ENCODE measurements around the gene IGFN1.

IGFN1 gene

DNA sequence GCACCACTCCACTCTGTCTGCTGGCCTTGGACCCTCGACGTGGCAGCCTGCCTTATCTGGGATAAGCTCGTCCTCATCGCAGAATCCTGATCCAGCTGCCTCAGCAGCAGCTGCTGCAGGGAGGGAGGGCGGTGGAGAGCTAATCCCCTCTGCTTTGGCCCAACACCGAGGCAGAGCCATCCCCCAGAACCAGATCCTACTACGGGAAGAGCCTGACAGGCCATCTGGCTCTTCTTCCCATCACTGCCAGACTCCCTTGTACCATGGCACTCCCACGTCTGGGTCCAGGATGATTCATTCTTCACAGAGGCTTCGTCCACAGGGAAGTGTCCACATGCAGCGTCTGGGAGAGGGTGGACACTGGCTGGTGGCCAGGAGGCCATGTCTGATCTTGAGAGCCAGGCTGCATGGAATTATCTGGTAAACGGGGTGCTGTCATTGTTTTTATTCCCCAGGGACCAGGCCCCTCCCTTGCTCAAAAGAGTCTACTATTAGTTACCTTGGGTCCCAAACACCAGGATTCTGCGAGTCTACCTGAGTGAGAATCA lies 78.1 kb downstream of the IGFN1 start:
- TF ChIP-seq, protein P1, sequence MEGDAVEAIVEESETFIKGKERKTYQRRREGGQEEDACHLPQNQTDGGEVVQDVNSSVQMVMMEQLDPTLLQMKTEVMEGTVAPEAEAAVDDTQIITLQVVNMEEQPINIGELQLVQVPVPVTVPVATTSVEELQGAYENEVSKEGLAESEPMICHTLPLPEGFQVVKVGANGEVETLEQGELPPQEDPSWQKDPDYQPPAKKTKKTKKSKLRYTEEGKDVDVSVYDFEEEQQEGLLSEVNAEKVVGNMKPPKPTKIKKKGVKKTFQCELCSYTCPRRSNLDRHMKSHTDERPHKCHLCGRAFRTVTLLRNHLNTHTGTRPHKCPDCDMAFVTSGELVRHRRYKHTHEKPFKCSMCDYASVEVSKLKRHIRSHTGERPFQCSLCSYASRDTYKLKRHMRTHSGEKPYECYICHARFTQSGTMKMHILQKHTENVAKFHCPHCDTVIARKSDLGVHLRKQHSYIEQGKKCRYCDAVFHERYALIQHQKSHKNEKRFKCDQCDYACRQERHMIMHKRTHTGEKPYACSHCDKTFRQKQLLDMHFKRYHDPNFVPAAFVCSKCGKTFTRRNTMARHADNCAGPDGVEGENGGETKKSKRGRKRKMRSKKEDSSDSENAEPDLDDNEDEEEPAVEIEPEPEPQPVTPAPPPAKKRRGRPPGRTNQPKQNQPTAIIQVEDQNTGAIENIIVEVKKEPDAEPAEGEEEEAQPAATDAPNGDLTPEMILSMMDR (IDR thresholded peaks at IDR 0.05), result no peak
- TF ChIP-seq ZFX (IDR thresholded peaks at IDR 0.05; ENCODE audit: borderline replicate concordance), result no peak
- no peak overlapping the region for H3K27ac ChIP-seq

DNA sequence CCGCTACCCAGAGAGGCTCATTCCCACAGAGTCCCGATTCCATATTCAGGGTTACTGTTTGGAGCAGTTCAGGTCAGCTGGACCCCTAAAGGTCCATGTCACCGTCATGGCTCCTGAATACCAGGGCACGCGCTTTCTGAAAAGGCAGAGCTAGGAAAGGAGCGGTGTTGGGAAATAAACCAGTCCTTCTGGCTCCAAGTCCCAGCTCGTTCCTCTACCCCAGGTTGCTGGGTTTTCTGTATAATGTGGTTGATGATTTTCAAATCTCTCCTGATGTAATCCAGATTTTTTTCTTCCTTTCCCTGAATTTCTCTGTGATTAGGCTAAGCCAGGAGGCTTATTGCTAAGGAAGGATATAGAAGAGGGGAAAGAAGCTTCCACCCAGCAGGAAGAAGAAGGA lies 78.7 kb downstream of the IGFN1 start:
- no peak overlapping the region for H3K27ac ChIP-seq
- no peak for TF ChIP-seq ZFX (IDR thresholded peaks at IDR 0.05; ENCODE audit: borderline replicate concordance)
- TF ChIP-seq, protein P1 (IDR thresholded peaks at IDR 0.05), result no peak

DNA sequence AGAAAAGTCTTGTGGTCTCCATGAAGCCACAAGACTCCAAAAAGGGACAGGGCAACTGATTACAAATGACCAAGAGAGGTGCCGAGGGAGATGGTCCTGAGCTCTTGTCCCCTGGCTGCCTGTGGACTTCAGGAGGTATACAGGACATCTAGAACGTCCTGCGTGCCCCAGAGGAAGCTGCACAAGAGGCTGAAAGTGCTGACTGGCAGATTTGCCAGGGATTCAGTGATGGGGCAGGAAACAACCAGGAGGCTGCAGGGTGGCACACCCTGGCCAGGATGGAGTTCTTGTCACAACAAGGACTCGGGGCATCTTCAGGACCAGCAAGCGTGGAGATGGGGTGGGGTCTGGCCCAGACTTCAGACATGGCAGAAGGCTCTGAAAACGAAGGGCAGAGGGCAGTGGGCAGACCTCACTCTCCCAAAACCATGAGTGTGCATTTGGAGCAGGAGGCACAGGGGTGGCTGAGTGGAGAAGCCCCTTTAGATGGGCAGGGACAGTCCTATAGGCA lies 79.3 kb downstream of the IGFN1 start:
- no peak overlapping the region for H3K27ac ChIP-seq
- no peak for TF ChIP-seq ZFX (IDR thresholded peaks at IDR 0.05; ENCODE audit: borderline replicate concordance)
- TF ChIP-seq, protein P1 (IDR thresholded peaks at IDR 0.05), result no peak

DNA sequence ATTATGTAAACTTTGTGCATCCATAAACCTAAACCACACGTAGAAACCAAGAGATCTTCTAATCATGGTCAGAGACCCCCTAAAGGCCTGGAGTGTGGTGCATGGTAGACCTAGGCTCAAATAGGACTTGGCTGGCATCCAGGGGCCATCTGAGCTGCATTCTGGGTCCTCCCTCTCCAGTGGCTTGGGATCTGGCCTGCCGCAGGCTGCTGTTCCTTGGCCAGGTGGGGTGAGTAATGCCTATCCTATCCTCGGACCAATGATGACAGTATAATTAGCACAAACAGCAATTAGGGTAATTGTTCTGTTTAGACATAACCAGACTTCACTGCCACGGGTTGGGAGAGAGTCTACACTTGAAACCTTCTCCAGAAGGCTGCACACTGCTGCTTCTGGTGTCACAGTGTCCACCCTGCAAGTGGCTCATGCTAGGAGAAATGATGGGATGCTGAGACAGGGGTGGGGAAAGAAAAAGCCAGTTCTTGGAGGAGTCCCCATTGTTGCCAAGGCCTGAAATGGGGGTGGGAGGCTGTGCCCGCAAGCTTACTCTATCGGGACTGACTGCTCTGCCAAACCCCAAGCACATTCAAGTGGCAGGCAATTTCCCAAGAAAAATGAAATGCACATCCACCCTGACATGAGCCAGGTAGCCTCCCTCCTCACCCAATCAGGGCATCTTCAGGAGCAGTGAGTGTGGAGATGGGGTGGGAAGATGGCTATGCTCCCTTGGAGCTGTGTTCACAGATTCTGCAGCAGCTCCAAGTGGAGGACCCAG lies 80.2 kb downstream of the IGFN1 start:
- TF ChIP-seq, protein P1 (IDR thresholded peaks at IDR 0.05), result no peak
- no peak for TF ChIP-seq ZFX (IDR thresholded peaks at IDR 0.05; ENCODE audit: borderline replicate concordance)

DNA sequence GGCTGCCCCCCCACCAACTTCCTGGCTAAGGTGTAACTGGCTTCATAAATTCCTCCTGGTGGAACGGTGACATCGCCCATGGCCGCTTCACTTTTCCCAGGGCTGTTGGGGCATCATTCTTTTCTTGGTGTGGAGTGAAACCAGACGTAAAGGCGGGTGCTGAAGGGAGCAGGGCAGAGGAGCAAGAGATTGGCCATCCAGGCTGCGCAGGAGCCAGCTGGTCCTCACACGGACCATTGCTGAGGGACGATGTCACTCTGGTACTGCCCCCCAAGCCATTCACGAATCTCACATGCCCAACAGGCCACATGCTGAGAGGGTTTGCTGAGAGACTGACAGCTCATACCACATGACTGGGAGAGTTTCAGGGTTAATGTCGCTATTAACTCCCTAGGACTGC lies 82.2 kb downstream of the IGFN1 start:
- H3K27ac ChIP-seq, result no peak overlapping the region
- no peak for TF ChIP-seq ZFX (IDR thresholded peaks at IDR 0.05; ENCODE audit: borderline replicate concordance)
- TF ChIP-seq, protein P1 (IDR thresholded peaks at IDR 0.05), result no peak

More for the DNA sequence above, 80.2 kb downstream of the IGFN1 start:
- no peak overlapping the region for H3K27ac ChIP-seq

DNA sequence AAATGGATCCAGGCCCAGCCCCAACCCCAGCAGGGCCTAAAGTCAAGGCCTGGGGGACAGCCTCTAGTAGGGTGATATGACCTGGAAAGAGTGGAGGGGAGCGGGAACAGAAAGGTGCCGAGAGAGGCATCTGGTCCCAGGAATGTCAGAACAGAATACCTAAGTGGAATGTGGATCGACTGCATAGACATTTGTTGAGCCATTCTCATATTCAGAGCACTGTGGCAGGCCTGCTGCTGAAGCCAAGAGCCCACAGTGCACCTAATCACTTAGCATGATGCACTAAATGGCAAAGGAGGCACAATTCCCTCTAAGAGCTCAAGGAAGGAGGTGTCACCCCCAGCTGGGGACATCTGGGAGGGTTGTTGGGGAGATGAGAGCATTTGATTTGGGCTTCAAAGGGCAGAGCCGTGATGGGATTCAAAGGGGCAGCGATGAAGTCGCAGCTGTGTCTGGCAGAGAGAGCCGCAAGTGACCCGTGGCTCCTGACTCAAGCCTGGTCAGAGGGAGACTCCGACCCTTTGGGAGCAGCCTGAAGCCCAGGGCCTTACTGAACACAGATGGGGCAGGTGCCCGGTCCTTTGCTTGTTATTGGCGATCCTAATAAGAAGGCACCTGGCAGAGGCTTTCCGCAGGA lies 84.1 kb downstream of the IGFN1 start:
- no peak overlapping the region for H3K27ac ChIP-seq
- no peak for TF ChIP-seq ZFX (IDR thresholded peaks at IDR 0.05; ENCODE audit: borderline replicate concordance)

DNA sequence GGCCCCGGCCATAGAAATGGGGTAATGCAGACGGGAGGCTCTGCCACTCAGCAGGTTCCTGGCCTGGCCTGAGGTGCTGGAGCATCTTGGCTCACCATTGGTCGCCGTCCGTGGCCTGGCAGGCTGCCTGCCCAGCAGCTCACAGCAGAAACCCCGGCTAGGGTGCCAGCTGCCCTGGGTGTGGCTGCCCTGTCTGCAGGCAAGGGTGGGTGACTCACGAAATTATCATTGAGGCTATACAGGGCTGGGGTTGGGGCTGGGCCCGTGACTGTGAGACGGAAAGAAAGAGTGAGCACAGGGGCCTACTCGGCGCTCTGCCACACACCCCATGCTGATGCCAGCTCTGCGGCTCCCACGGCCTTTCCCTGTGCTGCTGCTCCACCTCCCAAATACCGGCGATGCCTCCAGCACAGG lies 84.6 kb downstream of the IGFN1 start:
- TF ChIP-seq, protein P1 (IDR thresholded peaks at IDR 0.05), result no peak
- no peak for TF ChIP-seq ZFX (IDR thresholded peaks at IDR 0.05; ENCODE audit: borderline replicate concordance)
- no peak overlapping the region for H3K27ac ChIP-seq

Measured in 22Rv1 (cell line).